ENCODE results near the gene HBB.
"Not testable (repeated sequence)": the region's sequence is repeated elsewhere in the genome, so short reads cannot be mapped to it uniquely, and the experiment has no call there.

Gene HBB

GRCh38 chr11:5266609-5267008 is 39.7 kb upstream of the HBB start:
- no peak for DNase-seq (ENCODE audit: low read depth)
- no peak overlapping the region for H3K4me3 ChIP-seq (ENCODE audit: low read length)
- no peak for TF ChIP-seq CTCF (conservative IDR thresholded peaks at IDR 0.05; ENCODE audit: low read depth, low read length)

GRCh38 chr11:5265832-5266231 is 39.0 kb upstream of the HBB start:
- TF ChIP-seq CTCF (conservative IDR thresholded peaks at IDR 0.05; ENCODE audit: low read depth, low read length), result no peak
- DNase-seq (ENCODE audit: low read depth), result no peak
- H3K4me3 ChIP-seq (ENCODE audit: low read length), result no peak overlapping the region

GRCh38 chr11:5258543-5259262 is 31.8 kb upstream of the HBB start:
- no peak overlapping the region for H3K4me3 ChIP-seq (ENCODE audit: low read length)
- no peak for TF ChIP-seq CTCF (conservative IDR thresholded peaks at IDR 0.05; ENCODE audit: low read depth, low read length)
- no peak for DNase-seq (ENCODE audit: low read depth)

GRCh38 chr11:5257296-5257695 is 30.4 kb upstream of the HBB start:
- H3K4me3 ChIP-seq (ENCODE audit: low read length), result no peak overlapping the region
- DNase-seq (ENCODE audit: low read depth), result no peak
- TF ChIP-seq CTCF (conservative IDR thresholded peaks at IDR 0.05; ENCODE audit: low read depth, low read length), result no peak

GRCh38 chr11:5254646-5255413 is 28.0 kb upstream of the HBB start, which contains the start of gene HBG2:
Gene HBG2, minus strand, starts transcription at chr11:5254781. Its CDS starts 53 bp downstream, at chr11:5254728.
- DNase-seq (ENCODE audit: low read depth); H3K4me3 ChIP-seq (ENCODE audit: low read length): not testable (repeated sequence)

- H3K4me3 ChIP-seq (ENCODE audit: low read length); DNase-seq (ENCODE audit: low read depth): not testable (repeated sequence)
These were observed 27.2 kb upstream of the HBB start for GRCh38 chr11:5254023-5254422.

- not testable (repeated sequence) for DNase-seq (ENCODE audit: low read depth); H3K4me3 ChIP-seq (ENCODE audit: low read length)
These were observed 26.6 kb upstream of the HBB start for GRCh38 chr11:5253440-5253839.

GRCh38 chr11:5252919-5253265 is 26.0 kb upstream of the HBB start:
- DNase-seq (ENCODE audit: low read depth), result no peak
- H3K4me3 ChIP-seq (ENCODE audit: low read length), result no peak overlapping the region
- TF ChIP-seq CTCF (conservative IDR thresholded peaks at IDR 0.05; ENCODE audit: low read depth, low read length), result no peak

Measured in retinal pigment epithelial cell (primary cell).